T47D (cell line): Measurements from ENCODE around the gene TFF2.

Experiments used
- DNase-seq, 2 experiments: peaks; one replicate each; pipeline versions ENCODE4 v3.0.0 to v3.0.0-alpha.2; 2011 to 2012; ENCODE audit warnings: low read depth in 1 of 2, low spot score in 1 of 2
- JUND ChIP-seq: IDR thresholded peaks from 2 replicates; pipeline ENCODE4 v1.6.1; 2012; ENCODE audit warnings: low read depth
- in situ Hi-C: cut with HindIII; loops from 2 replicates; pipeline ENCODE4 v1.10.0; 2016; ENCODE audit warnings: low sequenced_read_pairs, low pct_unique_long_range_greater_than_20kb

The TFF2 gene

DNA sequence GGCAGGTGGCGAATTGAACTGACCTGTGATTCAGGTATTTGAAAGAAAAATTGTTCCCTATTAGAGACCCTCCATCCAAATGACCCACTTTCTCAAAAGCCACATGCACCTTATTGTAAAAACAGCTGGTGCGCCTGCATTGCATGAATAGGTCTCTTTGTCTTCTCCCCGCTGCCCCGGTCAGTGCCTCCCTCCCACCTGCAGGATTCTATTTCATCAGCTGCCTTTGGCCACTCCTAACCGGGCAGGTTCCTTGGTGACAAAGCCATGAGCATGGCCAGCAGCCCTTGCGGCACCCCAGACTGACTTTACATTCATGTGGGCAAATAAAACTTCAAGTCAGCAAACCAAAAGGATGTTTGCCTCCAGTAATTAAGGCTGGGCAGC lies 38.6 kb upstream of the TFF2 start:
- in situ Hi-C loops = no loop called here
- peak; percentile 40 to 87 for DNase-seq
- TF ChIP-seq JUND = no peak

- TF ChIP-seq JUND = no peak
- in situ Hi-C loops = no loop called here
- no peak for DNase-seq
Observed at GRCh38 chr21:42388740-42389448, 38.1 kb upstream of the TFF2 start.

GRCh38 chr21:42387843-42388340 lies 37.1 kb upstream of the TFF2 start:
- in situ Hi-C loops = no loop called here
- DNase-seq = no peak
- no peak for TF ChIP-seq JUND

- TF ChIP-seq JUND = no peak
- in situ Hi-C loops = no loop called here
- DNase-seq = no peak
Observed at GRCh38 chr21:42387164-42387563, 36.4 kb upstream of the TFF2 start.

GRCh38 chr21:42386034-42386591 lies 35.3 kb upstream of the TFF2 start:
- in situ Hi-C loops = no loop called here
- no peak for DNase-seq
- no peak for TF ChIP-seq JUND

DNA sequence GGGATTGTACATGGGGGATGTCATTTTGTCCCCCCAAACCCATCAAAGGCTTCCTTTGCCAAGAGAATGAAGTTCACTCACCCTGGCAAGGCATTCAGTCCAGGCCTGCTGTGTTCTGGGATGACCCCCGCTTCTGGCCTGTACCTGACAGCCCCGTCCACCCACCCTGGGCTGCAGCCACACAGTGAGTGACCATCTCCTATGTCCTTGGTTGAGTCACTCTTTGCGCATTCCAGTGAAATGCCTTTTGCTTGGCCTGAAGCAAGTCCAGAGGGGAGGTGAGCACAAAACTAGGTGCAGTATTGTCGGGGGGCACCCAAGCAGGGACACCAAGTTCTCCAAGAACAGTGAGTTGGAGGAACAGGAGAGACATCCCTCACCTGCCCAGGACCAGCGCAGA lies 34.8 kb upstream of the TFF2 start:
- no peak for TF ChIP-seq JUND
- DNase-seq = no peak
- in situ Hi-C loops = no loop called here

GRCh38 chr21:42384989-42385388 lies 34.2 kb upstream of the TFF2 start:
- DNase-seq = no peak
- in situ Hi-C loops = no loop called here
- no peak for TF ChIP-seq JUND

DNA sequence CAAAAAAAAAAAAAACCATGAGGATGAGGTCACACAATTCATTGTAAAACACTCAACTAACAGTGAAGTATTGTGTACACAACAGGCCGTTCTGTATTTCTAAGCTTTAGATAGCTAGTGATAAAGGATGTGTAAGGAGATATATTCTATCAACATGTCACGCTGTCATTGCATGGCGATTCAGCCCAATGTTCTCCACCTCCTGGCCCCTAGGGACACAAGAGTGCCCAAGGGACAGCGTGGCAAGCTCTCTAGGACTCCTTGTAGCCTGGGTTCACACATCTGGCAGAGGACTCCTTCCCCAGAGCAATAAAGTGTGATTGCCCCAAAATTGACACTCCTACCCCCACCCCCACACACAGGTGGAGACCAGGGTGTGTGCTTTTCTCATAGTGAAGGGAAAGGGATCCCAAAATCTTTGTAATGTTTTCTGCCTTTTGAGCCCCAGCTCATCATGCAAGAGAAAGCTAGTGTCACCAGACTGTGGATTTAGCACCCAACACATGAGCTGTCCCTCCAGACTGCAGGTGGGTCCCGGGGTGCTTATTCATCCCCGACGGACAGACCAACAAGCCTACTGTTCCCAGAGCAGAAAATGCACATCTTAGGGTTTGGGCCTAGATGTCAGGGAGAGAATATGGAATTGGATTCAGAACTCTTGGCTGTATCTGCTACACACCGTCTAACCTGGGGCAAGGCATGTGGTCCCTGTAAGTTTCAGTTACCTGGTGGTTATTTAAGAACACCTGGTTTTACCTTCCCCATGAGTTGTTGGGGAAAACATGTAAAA lies 33.6 kb upstream of the TFF2 start:
- no peak for TF ChIP-seq JUND
- DNase-seq = no peak
- in situ Hi-C loops = no loop called here

DNA sequence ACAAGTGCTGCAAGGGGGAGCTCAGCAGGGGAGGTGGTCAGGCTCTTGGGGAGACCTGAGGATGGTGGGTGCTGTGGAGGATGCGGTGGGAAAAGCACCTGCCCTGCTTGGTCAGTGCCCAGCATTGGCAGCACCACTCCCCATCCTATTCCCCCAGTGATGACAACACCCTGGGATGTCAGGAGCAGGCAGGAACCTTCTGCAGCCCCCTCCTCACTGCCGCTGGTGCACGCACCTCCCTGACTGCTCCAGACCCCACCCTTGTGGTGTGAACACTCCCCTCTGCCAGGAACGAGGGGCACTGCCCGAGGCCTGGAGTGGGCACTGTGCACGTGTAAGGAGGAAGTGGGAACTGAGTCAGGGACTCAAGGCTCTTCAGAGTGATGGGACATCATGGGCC lies 32.5 kb upstream of the TFF2 start:
- in situ Hi-C loops = no loop called here
- no peak for TF ChIP-seq JUND
- no peak for DNase-seq

GRCh38 chr21:42382915-42383314 lies 32.1 kb upstream of the TFF2 start:
- in situ Hi-C loops = no loop called here
- no peak for DNase-seq
- no peak for TF ChIP-seq JUND

GRCh38 chr21:42381347-42381984 lies 30.7 kb upstream of the TFF2 start:
- TF ChIP-seq JUND = no peak
- DNase-seq = peak; percentile 62 to 85
- in situ Hi-C loops = no loop called here

DNA sequence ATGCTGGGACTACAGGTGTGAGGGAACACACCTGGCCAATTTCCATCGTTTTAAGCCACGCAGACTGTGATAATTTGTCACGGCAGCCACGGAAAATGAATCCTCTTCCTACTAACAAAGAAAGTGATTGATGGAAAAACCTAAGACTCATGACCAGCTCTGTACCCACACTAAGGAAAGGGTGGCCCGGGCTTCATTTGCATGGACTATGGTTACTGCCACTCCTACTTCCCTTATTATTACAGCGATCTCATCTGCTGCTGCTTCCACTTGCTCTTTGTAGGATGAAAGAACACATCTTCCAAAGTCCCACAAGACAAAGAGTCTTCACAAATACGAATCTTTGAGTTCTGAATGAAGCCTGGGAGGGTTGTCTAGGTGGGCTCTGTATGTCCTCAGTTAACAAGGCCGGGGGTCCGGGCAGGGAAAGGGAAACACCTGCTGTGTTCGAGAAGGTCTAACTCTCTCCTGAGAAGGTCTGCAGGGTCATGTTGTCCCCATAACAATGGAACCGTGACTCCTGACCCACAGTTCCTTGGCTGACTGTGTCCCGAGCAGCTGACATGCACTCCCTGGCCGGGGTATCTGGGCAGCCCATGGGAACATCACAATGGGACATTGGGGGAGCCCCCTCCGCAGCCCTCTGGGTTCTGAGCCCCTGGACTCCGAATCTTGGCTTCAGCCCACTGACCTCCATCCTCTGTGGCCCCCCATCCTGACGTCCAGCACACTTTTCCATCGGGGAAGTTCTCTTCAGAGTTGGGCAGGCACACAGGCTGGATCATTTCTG lies 28.8 kb upstream of the TFF2 start:
- no peak for DNase-seq
- no peak for TF ChIP-seq JUND
- in situ Hi-C loops = no loop called here
